GM20431 (cell line): ENCODE data around the gene ABCA2.
"Not testable (repeated sequence)": the region's sequence is repeated elsewhere in the genome, so short reads cannot be mapped to it uniquely, and the experiment has no call there.

ENCODE experiments used
- in situ Hi-C: fragments of 300-500 bp; cut with MseI, MboI; formaldehyde crosslinking; loops from one replicate; pipeline ENCODE4 v1.15.0; 2020; ENCODE audit warnings: low sequenced_read_pairs; ENCODE audit not compliant: unreplicated experiment

ABCA2 gene

DNA sequence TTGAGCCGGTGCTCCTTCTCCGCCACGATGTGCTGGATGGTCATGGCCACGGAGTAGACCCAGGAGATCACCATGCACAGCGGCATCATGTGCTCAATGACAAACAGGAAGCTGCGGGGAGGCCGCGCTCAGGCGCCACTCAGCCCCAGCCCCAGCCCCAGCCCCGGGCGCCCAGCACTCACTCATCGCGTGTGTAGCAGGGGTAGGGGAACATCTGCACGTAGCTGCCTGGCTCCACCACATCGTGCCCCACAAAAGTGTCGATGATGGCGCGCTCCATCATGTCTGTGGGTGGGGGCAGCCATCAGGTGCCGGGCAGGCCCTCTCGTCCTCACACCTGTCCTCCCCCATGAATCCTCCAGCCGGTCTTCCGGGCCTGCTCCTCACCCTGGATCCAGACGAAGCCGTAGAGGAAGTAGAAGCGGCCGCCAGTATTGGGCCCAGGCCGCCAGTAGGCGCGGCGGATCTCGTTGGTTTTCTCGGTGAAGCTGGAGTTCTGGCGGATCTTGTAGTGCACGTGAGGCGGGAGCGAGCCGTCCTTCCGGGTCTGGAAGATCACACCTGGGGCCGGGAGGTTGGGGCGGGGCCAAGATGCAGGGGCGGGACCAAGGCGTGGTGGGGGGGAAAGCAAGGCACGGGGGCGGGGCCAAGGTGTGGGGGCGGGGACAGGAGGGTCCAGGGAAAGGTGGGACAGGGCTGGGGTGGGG is 10.1 kb downstream of the ABCA2 start:
- in situ Hi-C loops, result no loop called here

DNA sequence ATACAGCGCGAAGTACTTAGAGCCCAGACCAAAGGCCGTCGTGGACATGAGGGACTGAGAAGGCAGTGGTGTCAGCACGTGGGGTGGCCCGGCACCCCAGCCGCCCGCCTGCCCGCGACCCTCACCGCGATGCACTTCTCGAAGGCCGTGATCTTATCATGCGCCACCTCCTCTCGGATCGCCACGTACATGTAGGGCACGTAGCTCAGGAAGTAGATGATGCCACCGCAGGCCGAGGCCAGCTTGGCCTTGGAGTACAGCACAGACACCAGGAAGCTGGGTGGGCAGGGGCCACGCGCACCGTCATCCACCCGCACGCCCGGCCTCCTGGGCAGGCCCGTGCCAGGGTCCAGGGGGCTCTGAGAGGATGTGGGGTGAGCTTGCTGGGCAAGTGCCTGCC is 11.0 kb downstream of the ABCA2 start:
- in situ Hi-C loops, result no loop called here

DNA sequence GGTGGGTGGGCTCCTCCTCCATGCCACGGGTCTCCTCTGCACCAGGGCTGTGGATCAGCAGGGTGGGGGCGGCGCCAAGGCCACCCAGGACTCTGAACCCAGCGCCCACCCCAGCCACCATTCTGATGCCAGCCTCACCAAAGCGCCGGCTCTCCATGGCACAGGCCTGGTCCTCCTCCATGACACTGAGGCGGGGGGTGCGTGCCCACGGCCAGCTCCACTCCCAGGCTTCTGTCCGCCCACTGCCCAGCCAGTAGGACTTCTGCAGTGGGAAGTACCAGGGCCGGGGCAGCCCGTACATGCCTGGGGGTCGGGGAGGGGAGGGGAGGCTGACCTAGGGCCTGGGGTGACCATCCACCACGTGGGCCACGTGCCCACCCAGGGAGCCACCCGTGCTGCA is 11.6 kb downstream of the ABCA2 start:
- in situ Hi-C loops, result no loop called here

DNA sequence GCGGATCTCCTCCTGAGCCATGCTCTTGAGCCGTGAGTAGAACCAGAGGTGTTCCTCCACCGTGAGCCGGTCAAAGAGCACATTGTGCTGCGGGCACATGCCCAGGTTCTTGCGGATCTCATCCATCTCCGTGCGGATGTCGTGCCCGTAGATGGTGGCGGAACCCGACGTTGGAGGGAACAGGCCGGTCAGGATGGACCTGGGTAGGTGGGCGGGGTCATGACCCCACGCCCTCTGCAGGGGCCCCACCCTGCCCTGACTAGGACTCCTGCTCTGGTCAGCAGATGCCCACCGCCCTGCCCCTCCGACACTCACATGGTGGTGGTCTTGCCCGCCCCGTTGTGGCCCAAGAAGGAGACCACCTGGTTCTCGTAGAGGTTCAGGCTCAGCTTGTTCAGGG is 12.1 kb downstream of the ABCA2 start:
- in situ Hi-C loops, result no loop called here

DNA sequence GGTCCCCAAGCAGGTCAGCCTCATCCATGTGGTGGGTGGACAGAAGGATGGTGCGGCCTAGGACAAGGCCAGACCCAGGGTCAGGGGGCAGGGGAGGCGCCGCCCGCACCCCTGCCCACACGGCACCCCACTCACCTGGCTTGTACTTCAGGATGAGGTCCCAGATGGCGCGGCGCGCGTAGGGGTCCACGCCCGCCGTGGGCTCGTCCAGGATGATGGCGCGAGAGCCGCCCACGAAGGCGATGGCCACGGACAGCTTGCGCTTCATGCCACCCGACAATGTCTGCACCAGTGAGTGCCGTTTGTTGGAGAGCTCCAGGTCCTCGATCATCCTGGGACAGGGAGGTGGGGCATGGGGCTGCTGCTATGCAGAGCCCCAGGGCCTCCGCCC is 12.5 kb downstream of the ABCA2 start:
- in situ Hi-C loops, result no loop called here

DNA sequence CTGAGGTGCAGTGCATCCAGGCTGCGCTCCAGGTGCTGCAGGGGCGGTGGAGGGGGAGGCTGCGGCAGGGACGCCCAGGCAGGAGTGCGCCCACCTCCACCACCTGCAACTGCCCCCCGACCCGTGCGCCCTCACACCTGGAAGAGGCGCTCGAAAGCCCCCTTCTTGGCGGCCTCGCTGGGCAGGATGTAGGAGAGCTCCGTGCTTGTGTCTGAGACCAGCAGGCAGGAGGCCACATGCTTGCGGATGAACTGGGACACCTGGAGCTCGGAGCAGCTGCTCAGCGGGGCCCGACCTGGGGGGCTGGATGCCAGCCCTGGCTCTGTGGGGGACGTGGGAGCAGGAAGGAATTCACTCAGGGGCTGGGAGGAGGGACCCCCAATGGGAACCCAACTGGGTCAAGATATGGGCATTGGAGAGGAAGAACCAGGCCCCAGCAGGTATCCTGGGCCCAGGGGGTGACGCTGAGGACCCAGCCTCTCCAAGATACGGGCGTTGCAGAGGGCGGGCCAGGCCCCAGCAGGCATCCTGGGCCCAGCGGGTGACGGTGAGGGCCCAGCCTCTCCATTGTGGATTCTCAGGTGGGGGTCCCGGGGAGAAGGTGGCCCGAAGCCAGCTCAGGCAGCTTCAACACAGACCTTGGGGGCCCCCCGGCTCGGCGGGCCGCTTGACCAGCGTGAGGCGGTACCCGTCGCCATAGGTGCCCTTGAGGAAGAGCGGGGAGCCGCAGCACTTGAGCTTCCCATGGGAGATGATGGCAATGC is 13.1 kb downstream of the ABCA2 start:
- in situ Hi-C loops, result no loop called here

DNA sequence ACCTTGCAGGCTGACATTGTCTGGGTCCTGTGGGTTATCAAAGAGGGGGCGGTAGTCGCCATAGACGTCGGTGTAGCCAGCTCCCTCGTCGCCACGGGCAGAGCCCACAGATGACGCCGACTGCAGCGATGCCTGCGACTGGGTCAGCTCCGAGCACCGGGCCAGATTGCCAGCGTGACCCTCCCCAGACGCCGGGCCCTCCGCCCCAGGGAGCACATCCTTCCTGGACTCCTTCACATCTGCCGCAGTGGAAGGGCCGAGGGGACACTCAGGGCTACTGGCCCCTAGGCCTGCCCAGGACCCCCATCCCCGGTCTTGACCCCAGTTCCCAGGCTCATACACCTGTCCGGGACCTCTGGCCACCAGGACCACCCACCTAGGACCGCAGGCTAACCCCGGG is 13.9 kb downstream of the ABCA2 start:
- in situ Hi-C loops, result no loop called here

DNA sequence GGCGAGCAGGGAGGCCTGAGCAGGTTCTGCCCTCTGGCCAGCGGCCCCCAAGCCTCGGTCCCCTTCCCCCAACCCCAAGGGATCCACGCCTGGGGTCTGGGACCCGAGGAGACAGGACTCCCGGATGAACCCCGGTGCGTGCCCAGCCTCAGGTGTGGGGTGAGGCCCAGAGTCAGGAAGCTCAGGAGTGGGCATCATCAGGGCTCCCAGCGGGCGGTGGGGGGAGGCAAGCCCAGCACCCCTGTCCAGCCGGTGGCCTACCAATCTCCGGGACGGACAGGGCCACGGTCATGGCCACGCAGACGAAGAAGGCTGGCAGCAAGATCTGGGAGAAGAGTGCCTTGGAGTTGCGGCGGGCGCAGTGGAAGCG is 14.5 kb downstream of the ABCA2 start:
- in situ Hi-C loops, result no loop called here

DNA sequence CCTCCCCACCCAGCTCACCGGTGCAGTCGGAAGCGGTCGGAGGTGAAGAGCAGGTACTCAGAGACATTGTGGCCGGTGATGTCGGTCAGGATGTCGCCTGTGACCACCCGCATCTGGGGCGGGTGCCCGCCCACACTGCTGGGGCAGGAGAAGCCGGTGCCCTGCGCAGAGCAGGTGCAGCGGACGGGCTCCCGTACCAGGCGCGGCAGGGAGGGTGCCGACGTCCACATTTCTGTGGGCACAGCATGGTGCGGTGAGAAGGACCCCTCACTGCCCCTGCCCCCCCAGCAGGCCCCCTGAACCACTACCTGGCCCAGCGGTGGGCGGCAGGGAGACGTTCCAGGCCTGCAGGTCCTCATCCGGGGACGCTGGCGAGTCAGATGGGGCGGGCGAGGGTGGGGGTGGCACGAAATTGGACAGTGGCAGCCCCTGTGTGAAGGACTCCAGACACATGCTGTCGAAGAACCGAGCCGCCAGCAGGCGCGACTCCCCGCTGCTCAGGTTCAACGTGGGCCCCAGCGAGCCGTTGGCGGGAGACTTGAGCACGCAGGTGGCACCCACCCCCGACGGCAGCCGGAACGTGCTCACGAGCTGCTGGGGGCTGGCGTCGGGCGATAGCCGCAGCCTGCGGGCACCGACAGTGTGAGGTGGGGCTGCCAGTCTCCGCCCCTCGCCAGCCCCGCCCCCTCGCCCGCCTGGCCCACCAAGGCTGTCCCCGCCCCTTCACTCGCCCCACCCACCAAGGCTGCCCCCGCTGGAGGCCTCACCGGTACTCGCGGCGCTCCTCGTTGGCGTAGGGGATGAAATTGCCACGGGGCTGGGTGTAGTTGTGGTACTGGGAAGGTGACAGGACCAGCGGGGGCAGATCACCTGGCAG is 15.1 kb downstream of the ABCA2 start:
- in situ Hi-C loops, result no loop called here

DNA sequence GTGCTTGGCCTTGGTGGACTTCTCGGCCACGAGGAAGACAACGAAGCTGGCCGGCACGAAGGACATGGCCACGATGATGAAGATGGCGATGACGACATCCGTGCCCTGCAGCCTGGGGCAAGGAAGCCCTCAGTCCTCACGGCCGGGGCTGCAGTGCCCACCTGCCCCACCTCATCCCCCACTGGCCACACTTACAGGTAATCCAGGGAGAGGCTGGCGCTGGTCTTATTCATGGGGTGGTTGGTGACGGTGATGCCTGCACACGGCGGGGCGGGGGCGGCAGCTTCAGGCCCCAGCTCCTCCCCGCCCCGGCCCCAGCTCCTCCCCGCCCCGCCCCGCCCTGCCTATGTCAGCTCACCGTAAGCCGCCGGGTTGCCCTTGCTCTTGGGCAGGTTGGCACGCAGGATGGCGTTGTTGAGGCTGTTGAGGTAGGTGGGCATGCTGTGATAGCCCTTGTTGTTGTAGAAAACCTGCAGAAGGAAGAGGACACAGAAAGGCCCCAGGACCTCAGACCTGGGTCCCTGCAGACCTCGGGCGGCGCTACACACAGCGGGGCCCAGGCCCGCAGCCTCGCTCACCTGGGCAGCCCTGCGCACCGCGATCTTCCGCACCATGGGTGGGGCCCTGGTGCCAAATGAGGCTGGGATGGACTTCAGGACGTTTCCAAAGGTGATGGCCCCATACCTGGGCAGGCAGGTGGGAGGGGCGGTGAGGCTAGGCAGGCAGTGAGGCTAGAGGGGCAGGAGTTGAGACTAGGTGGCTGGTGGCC is 15.9 kb downstream of the ABCA2 start:
- in situ Hi-C loops, result no loop called here

DNA sequence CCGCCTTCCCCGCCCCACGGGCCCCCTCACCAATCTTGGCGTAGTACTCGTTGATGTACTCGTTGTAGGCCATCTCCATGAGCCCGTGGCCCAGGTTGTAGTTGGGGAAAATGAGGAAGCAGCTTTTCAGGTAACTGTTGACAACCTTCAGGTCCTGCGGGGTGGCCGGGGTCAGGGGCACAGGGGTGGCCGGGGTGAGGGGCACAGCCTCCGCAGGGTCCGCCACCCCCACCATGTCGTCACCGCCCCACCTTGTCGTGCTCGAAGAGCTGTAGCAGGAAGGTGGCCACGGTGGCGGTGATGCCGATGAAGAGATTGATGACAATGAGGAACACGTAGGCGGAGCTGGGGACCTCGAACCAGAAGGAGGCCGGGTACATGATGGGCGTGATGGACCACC is 16.9 kb downstream of the ABCA2 start:
- in situ Hi-C loops, result no loop called here

DNA sequence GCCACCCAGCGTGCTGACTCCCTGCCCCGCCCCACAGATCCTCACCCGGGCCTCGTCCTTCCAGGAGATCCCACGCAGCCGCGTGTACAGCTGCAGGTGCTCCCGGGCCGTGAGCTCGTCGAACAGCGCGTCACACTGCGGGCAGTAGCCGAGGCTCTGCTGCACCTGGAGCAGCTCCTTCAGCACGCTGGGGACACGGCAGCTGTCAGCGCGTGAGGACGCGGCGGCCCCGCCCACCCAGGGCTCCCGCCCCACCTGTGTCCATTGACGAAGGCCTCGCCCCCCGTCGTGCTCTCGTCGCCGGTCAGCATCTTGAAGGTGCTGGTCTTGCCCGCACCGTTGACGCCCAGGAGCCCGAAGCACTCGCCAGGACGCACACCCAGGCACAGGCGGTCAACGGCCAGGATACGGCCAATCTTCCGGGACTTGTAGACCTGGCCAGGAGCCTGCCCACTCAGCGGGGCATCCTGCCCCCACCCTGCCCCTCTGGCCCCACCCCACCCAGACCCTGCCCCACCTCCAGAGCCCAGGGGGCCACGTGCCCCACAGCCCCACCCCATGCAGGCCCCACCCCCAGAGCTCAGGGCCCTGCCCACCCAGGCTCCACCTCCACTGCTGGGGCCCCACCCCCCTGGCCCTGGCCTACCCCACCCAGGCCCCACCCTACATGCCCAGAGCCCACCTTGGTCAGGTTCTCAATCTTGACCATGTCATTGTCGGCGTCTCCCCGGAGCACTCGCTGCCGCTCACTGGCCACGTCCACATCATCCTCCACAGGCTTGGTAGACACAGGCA is 17.9 kb downstream of the ABCA2 start:
- in situ Hi-C loops, result no loop called here

DNA sequence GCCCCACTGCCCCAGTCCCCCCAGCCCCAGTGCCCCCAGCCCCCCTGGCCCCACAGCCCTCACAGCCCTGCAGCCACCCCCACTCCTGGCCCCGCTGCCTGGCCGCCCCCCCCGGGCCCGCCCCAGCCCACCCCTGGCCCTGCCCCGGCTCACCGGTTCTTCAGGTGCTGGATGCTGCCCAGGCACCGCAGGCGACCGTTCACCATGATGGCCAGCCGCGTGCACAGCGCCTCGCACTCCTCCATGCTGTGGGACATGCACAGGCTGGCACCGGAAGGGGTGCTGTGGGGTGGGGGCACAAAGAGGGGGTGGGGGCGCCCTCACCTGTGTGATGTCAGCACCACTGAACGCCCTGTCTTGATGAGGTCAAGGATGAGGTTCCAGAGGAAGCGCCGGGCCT is 18.8 kb downstream of the ABCA2 start:
- in situ Hi-C loops, result no loop called here

DNA sequence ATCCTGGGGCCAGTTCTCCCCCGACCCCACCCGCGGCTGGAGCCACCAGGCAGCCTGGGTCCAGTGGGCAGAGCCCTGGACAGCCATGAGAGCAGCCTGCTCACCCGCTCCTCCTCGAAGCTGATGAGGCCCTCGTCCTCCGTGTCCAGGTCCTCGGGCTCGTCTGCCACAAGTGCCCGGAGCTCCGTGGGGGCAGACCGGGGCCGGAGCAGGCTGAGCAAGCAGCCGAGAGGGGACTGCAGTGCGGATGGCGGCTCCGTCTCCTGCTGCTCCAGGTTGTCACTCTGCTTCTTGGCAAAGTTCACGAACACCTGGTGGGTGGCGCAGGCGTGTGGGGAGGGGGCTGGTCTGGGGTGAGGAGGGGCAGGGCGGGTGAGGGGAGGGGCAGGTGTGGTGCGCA is 19.7 kb downstream of the ABCA2 start:
- in situ Hi-C loops, result no loop called here

DNA sequence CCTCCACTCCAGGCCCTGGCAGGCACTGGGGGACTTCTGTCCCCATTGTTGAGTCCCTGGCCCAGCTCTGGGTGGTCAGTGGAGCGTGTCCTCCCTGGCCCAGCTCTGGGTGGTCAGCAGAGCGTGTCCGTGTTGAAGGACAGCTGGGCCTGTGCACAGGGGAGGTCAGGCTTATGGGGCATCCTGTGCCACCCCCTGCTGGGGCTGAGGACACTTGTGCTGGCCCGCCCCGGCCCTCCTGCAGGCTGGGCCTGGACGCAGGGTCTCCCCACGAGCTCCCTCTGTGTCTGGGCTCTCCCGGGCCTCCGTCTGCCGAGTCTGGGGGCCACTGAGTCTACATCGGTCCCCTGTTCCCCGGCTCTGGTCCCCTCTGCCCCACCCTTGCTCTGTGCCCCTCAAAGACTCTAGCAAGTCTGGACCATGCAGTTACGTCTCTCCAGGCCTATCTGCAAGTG is 20.2 kb downstream of the ABCA2 start:
- in situ Hi-C loops, result no loop called here

DNA sequence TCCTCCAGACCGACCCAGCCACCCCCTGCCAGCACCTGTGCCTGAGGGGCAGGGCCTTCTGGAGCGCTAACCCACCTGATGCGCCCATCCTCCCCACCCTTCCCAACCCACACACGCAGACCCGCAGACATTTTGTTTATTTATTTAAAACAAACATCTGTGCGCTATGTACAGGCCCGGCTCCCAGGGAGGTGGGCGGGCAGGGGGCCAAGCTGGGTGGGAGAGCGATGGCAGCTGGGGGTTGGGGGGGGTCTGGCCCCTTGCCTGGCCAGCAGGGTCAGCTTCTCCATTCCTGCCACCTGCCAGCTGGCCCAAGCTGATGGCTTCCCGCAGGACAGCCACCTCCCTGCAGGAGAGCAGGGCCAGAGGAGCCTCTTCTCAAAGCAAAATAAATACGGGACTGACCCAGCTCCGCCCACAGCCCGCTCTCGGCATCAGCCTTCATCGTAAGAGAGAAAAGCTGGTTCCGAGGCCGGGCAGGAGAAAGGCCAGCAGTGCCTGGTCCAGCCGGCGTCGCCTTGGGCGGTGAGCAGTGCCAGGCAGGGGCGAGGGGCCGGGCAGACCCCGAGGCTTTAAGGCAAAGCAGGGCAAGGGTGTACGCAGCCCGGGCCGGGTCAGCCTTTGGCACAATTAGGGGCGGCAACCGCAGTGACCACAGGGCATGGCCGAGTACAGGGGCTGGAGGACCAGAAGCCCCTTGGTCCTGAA is 20.8 kb downstream of the ABCA2 start:
- in situ Hi-C loops, result no loop called here

DNA sequence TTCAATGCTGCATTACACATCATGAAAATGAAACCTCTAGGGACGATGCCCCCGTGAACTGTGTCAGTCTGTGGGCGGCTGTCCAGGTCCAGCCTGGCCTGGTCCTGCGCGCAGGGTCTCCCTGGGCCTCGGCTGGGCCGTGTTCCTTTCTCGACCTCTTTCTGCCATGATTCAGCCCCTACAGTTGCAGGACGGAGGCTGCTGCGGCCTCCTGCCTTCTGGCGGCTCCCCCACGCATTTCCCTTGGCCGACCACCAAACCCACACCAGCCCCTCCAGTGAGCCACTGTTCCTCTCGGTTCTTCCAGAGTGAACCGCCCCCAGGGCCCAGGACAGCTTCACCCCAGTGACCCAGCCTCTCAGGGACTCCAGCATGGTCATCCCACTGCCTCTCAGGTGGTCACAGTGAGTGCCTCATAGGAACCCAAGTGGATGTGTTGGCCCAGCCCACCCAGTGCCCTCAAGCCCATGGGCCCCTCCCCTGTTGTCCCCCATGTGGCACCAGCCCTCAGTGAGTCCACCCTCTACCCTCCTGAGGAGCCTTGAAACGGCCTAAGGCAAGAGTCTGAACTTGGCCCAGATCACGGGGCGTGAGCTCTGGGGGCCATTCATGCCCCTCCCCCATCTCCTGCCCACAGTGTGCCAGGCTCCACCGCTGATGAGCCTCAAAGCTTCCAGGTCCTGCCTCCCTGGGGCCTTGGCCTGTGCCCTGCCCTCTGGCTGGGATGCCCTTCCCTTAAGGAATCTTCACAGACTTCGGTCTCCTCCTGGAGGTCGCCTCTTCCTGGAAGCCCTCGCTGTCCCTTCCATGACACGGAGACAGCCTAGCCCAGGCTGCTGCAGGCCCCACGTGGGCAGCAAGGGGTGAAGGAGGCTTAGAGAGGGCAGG is 21.7 kb downstream of the ABCA2 start:
- in situ Hi-C loops, result no loop called here

DNA sequence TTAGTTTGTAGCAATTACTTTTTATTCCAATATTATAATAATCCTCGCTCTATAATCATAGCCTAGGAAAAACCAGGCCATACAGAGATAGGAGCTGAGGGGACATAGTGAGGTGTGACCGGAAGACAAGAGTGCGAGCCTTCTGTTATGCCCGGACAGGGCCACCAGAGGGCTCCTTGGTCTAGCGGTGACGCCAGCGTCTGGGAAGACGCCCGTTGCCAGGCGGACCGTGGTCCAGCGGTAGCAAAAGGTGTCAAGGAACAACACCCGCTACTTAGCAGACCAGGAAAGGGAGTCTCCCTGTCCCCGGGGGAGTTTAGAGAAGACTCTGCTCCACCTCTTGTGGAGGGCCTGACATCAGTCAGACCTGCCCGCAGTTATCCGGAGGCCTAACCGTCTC is 23.8 kb downstream of the ABCA2 start:
- in situ Hi-C loops, result not testable (repeated sequence)
